C1 segment of cervical spinal cord (tissue), 14 donors: ENCODE results near the gene CRELD2.
A peak's percentile ranks its signal among the peaks of the same experiment; 100 is the strongest.
"Not testable (repeated sequence)": the region's sequence is repeated elsewhere in the genome, so short reads cannot be mapped to it uniquely, and the experiment has no call there.

Experiments
- DNase-seq, 14 donors: peaks; one replicate each; lab custom pipeline; 2025; lab: John Stamatoyannopoulos, UW

Gene CRELD2

DNA sequence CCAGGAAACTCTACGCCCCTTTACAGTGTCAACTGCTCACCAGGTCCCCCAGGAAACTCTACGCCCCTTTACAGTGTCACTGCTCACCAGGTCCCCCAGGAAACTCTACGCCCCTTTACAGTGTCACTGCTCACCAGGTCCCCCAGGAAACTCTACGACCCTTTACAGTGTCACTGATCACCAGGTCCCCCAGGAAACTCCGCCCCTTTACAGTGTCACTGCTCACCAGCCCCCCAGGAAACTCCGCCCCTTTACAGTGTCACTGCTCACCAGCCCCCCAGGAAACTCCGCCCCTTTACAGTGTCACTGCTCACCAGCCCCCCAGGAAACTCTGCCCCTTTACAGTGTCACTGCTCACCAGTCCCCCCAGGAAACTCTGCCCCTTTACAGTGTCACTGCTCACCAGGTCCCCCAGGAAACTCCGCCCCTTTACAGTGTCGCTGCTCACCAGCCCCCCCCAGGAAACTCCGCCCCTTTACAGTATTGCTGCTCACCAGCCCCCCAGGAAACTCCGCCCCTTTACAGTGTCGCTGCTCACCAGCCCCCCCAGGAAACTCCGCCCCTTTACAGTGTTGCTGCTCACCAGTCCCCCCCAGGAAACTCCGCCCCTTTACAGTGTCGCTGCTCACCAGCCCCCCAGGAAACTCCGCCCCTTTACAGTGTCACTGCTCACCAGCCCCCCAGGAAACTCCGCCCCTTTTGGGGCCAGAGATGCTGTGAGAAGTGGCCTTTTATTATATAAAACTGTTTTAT lies 26.8 kb downstream of the CRELD2 start:
- not testable (repeated sequence) for DNase-seq

- no peak for DNase-seq
Measured at GRCh38 chr22:49946612-49947295, 28.3 kb downstream of the CRELD2 start.

- no peak for DNase-seq
Measured at GRCh38 chr22:49947296-49947622, 28.8 kb downstream of the CRELD2 start.

DNA sequence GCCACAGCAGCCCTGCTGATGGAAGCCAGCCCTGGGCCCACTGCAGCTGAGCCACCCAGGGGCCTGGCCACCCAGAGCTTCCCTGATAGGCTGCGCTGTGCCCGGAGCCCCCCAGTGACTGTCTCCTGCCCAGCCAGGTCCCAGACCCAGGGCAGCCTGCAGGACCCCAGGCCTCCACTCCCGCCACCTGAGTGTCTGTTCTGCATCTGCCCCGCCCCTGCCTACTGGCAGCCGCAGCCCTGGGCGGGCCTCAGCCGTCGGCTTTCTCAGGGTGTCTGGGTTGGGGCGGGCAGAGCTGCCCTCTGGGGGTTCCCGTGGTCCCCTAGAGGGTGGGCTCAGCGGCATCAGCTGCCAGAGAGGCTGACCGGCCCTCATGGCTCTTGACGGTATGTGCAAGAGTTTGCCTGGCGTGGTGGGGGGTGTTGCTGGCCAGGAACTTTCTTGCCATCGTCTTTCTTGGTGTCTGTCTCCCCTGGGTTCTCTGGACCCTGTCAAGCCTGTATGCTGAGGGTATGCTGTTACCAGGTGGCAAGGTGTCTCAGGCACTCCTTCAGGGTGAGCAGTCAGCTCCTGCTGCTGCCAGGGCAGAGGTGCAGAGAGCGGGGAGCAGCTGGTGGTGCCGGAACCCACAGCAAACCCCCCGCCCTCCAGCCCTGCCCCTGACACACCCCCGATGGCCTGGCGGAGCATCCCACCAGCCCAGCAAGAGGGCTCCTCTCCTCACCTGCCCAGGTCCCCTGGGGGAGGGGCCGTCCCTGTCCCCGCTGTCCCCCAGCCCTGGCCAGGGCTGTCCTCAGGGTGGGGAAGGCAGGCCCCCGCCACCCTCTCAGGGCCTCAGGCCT lies 29.9 kb downstream of the CRELD2 start:
- DNase-seq, result no peak

- DNase-seq, result no peak
Measured at GRCh38 chr22:49948958-49949913, 30.8 kb downstream of the CRELD2 start.

GRCh38 chr22:49949914-49950292 lies 31.5 kb downstream of the CRELD2 start:
- DNase-seq, result no peak

GRCh38 chr22:49950396-49950994 lies 32.1 kb downstream of the CRELD2 start:
- no peak for DNase-seq

GRCh38 chr22:49951000-49951677 lies 32.7 kb downstream of the CRELD2 start:
- DNase-seq, result no peak

GRCh38 chr22:49951678-49951985 lies 33.2 kb downstream of the CRELD2 start:
- no peak for DNase-seq

- DNase-seq, result no peak
Measured at GRCh38 chr22:49951986-49952896, 33.8 kb downstream of the CRELD2 start.

- DNase-seq, result no peak
Measured at GRCh38 chr22:49953027-49953679, 34.7 kb downstream of the CRELD2 start.

- no peak for DNase-seq
Measured at GRCh38 chr22:49953680-49954344, 35.4 kb downstream of the CRELD2 start.

- DNase-seq, result peak in 2 of 14 donors; percentile 24 to 64
Measured at GRCh38 chr22:49954354-49954753, 35.9 kb downstream of the CRELD2 start.

DNA sequence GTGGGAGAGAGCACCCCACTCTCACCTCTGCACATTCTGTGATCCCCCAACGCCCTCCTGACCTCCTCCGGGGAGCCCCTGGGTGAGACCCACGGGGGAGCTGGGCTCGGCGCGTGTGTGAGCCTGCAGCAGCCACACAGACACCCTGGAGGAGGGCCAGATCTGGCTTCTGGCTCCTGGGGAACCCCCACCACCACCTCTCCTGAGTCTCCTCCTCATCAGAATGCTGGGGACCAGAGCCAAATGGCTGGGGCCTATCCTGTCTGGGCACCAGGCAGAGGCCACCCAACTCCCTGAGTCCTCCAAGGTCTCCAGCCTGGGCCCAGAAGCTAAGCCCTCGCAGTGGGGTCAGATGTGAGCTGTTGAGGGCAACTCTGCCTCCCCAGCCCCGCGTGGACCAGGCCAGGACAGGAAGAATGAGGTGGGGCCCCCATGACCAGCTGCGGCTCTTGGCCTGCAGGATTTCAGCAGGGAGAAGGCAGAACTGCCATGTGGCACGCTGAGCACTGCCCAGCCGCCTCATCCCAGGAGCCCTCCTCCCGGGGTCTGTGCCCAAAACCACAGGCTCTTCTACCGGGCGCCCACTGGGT lies 36.7 kb downstream of the CRELD2 start:
- no peak for DNase-seq

- DNase-seq, result no peak
Measured at GRCh38 chr22:49955581-49956417, 37.4 kb downstream of the CRELD2 start.

- no peak for DNase-seq
Measured at GRCh38 chr22:49956418-49956770, 38.0 kb downstream of the CRELD2 start.
